ENCODE measurements around the gene DEFB112. TPM values are rescaled to one million over a fixed set of nuclear protein-coding genes. Genes with fewer than 3 reads are reported as not detected.

Gene DEFB112
- total RNA-seq, 2 experiments from 2014 or later = not detected

GRCh38 chr6:50091641-50092040, 41.9 kb upstream of the DEFB112 start:
- BruUV-seq (replicated peaks) = no TSS peak
- H3K79me2 ChIP-seq (ENCODE audit: insufficient read depth, low read depth, low read length) = no peaks in the 10 kb centered on the region
- intact Hi-C loops (cut with micrococcal nuclease; ENCODE audit: unreplicated experiment) = no loop called here

GRCh38 chr6:50089911-50090310, 40.2 kb upstream of the DEFB112 start:
- Histone ChIP-seq H3K79me2 (ENCODE audit: insufficient read depth, low read depth, low read length) (no peaks in the 10 kb centered on the region), H4K20me1 (ENCODE audit: insufficient read depth, low read length) (no peaks in the 10 kb centered on the region), H3K36me3 (ENCODE audit: insufficient read depth, low read length) (no peaks in the 10 kb centered on the region), H3K9me3 (ENCODE audit: low read length) (no peaks in the 10 kb centered on the region), H3K4me3 (ENCODE audit: low read depth, low read length, poor library complexity, severe bottlenecking) (no peak overlapping the region), H2AFZ (ENCODE audit: low read length) (no peak overlapping the region), H3K9me2 (ENCODE audit: insufficient read depth, low read length) (no peaks in the 10 kb centered on the region; the same call in 1 of the 2 replicates), H3K4me2 (ENCODE audit: low read length) (no peak overlapping the region), H3K4me1 (ENCODE audit: insufficient read depth, low read length, poor library complexity, severe bottlenecking) (no peaks in the 10 kb centered on the region), H3K27ac (ENCODE audit: low read depth, low read length, poor library complexity, severe bottlenecking) (no peak overlapping the region)
- ChIA-PET POLR2A (no interaction called here), CTCF (ENCODE audit: unreplicated experiment) (no interaction called here)
- TF ChIP-seq CTCF (conservative IDR thresholded peaks at IDR 0.05; ENCODE audit: low read length) = no peak
- no peak for DNase-seq (ENCODE audit: low spot score)
- intact Hi-C loops (cut with micrococcal nuclease; ENCODE audit: unreplicated experiment) = no loop called here
- no TSS peak for BruUV-seq (replicated peaks)

More at GRCh38 chr6:50091641-50092040, 41.9 kb upstream of the DEFB112 start:
- H2AFZ ChIP-seq (ENCODE audit: low read length) = no peak overlapping the region
- H3K4me3 ChIP-seq (ENCODE audit: low read depth, low read length, poor library complexity, severe bottlenecking) = no peak overlapping the region
- no peak overlapping the region for H3K4me2 ChIP-seq (ENCODE audit: low read length)
- no peaks in the 10 kb centered on the region for H3K4me1 ChIP-seq (ENCODE audit: insufficient read depth, low read length, poor library complexity, severe bottlenecking)
- no peak for DNase-seq (ENCODE audit: low spot score)
- TF ChIP-seq EZH2phosphoT487 (IDR thresholded peaks at IDR 0.05; ENCODE audit: borderline replicate concordance, low read depth, low read length) (no peak), CTCF (conservative IDR thresholded peaks at IDR 0.05; ENCODE audit: low read length) (no peak)
- H3K9me3 ChIP-seq (ENCODE audit: low read length) = no peaks in the 10 kb centered on the region
- ChIA-PET POLR2A (no interaction called here), CTCF (ENCODE audit: unreplicated experiment) (no interaction called here)
- no peak overlapping the region for H3K27ac ChIP-seq (ENCODE audit: low read depth, low read length, poor library complexity, severe bottlenecking)
- no peaks in the 10 kb centered on the region; the same call in 1 of the 2 replicates for H3K9me2 ChIP-seq (ENCODE audit: insufficient read depth, low read length)
- no peaks in the 10 kb centered on the region for H3K36me3 ChIP-seq (ENCODE audit: insufficient read depth, low read length)
- H4K20me1 ChIP-seq (ENCODE audit: insufficient read depth, low read length) = no peaks in the 10 kb centered on the region

- no TSS peak for BruUV-seq (replicated peaks)
- H2AFZ ChIP-seq (ENCODE audit: low read length) = no peak overlapping the region
- H3K36me3 ChIP-seq (ENCODE audit: insufficient read depth, low read length) = no peaks in the 10 kb centered on the region
- H3K9me2 ChIP-seq (ENCODE audit: insufficient read depth, low read length) = no peaks in the 10 kb centered on the region; the same call in 1 of the 2 replicates
- no peak overlapping the region for H3K4me2 ChIP-seq (ENCODE audit: low read length)
- DNase-seq (ENCODE audit: low spot score) = no peak
- CTCF ChIA-PET (ENCODE audit: unreplicated experiment) = no interaction called here
- H3K4me1 ChIP-seq (ENCODE audit: insufficient read depth, low read length, poor library complexity, severe bottlenecking) = no peaks in the 10 kb centered on the region
- H3K27ac ChIP-seq (ENCODE audit: low read depth, low read length, poor library complexity, severe bottlenecking) = no peak overlapping the region
- H4K20me1 ChIP-seq (ENCODE audit: insufficient read depth, low read length) = no peaks in the 10 kb centered on the region
- intact Hi-C loops (cut with micrococcal nuclease; ENCODE audit: unreplicated experiment) = no loop called here
- H3K9me3 ChIP-seq (ENCODE audit: low read length) = no peaks in the 10 kb centered on the region
- no peaks in the 10 kb centered on the region for H3K79me2 ChIP-seq (ENCODE audit: insufficient read depth, low read depth, low read length)
- TF ChIP-seq CTCF (conservative IDR thresholded peaks at IDR 0.05; ENCODE audit: low read length) (no peak), EZH2phosphoT487 (IDR thresholded peaks at IDR 0.05; ENCODE audit: borderline replicate concordance, low read depth, low read length) (no peak)
- POLR2A ChIA-PET = no interaction called here
- H3K4me3 ChIP-seq (ENCODE audit: low read depth, low read length, poor library complexity, severe bottlenecking) = no peak overlapping the region
Observed at GRCh38 chr6:50087231-50087954, 37.7 kb upstream of the DEFB112 start.
